SK-N-SH (cell line): ENCODE data around the gene DTNBP1. TPM values are rescaled to one million over a fixed set of nuclear protein-coding genes. Genes with fewer than 3 reads are reported as not detected.

Experiments used
- CTCF ChIA-PET: fragments of 300-600, 350-600 bp; formaldehyde crosslinking; extraction: SDS; loops from one replicate; lab custom pipeline; 2021; lab: Yijun Ruan, JAX
- POLR2A ChIA-PET: fragments of 350-600 bp; sonication (Branson Sonifier 250); formaldehyde crosslinking; extraction: SDS; loops from one replicate; lab custom pipeline; 2020; ENCODE audit warnings: antibody characterized with exemption, inconsistent platforms; lab: Yijun Ruan, JAX
- DNase-seq: peaks from one replicate; pipeline ENCODE4 v3.0.0; 2012
- H2AFZ ChIP-seq: fragments of 200-600 bp; sonication (generic); 2 replicates; pipeline ENCODE4 v1.8.1; 2016; ENCODE audit warnings: antibody characterized with exemption, mild to moderate bottlenecking, low read depth
- H3F3A ChIP-seq: fragments of 200-600 bp; sonication (generic); replicated peaks from 2 replicates; pipeline ENCODE3; 2016; ENCODE audit warnings: antibody characterized with exemption, mild to moderate bottlenecking; ENCODE audit not compliant: insufficient read depth
- H3K27ac ChIP-seq, 2 experiments: fragments of 200-500 bp in 1 of 2; fragments of 200-600 bp in 1 of 2; sonication (Bioruptor generic) in 1 of 2; sonication (generic), shearing (Covaris generic) in 1 of 2; 2 replicates each; pipeline versions ENCODE4 v1.5.1 to v1.6.1; 2014 to 2016; ENCODE audit warnings: low read depth in 2 of 2, inconsistent platforms in 1 of 2, low read length in 1 of 2, mild to moderate bottlenecking in 1 of 2, mixed read lengths in 1 of 2
- H3K27me3 ChIP-seq: fragments of 200-600 bp; sonication (generic), shearing (Covaris generic); 2 replicates; pipeline ENCODE4 v1.6.1; 2016; ENCODE audit warnings: mixed run types; ENCODE audit not compliant: insufficient read depth
- H3K36me3 ChIP-seq, 2 experiments: fragments of 200-500 bp in 1 of 2; fragments of 200-600 bp in 1 of 2; sonication (Bioruptor generic) in 1 of 2; sonication (generic) in 1 of 2; replicated peaks in 1 of 2; 2 replicates each; pipeline versions ENCODE3 to v1.5.1; 2014 to 2016; ENCODE audit warnings: low read length in 1 of 2, mild to moderate bottlenecking in 1 of 2; ENCODE audit not compliant: insufficient read depth in 2 of 2, control insufficient read depth in 1 of 2
- H3K4me1 ChIP-seq, 2 experiments: fragments of 200-500 bp in 1 of 2; fragments of 200-600 bp in 1 of 2; sonication (Bioruptor generic) in 1 of 2; sonication (generic), shearing (Covaris generic) in 1 of 2; 2 replicates each; pipeline versions ENCODE4 v1.5.1 to v1.6.1; 2014 to 2016; ENCODE audit warnings: low read depth in 1 of 2, low read length in 1 of 2, mixed run types in 1 of 2; ENCODE audit not compliant: insufficient read depth in 2 of 2, control insufficient read depth in 1 of 2
- H3K4me2 ChIP-seq: fragments of 200-600 bp; sonication (generic), shearing (Covaris generic); 2 replicates; pipeline ENCODE4 v1.6.1; 2017; ENCODE audit warnings: mixed run types
- H3K4me3 ChIP-seq, 2 experiments: fragments of 200-500 bp in 1 of 2; fragments of 200-600 bp in 1 of 2; sonication (Bioruptor generic) in 1 of 2; sonication (generic), shearing (Covaris generic) in 1 of 2; 2 replicates each; pipeline versions ENCODE4 v1.5.1 to v1.8.1; 2014 to 2016; ENCODE audit warnings: low read depth in 2 of 2, inconsistent platforms in 1 of 2, low read length in 1 of 2, mild to moderate bottlenecking in 1 of 2, mixed read lengths in 1 of 2, moderate library complexity in 1 of 2
- H3K79me2 ChIP-seq: fragments of 200-600 bp; sonication (generic); 2 replicates; pipeline ENCODE4 v1.8.1; 2017; ENCODE audit warnings: mild to moderate bottlenecking; ENCODE audit not compliant: insufficient read depth
- H3K9ac ChIP-seq: fragments of 200-600 bp; sonication (generic); 2 replicates; pipeline ENCODE4 v1.6.1; 2017; ENCODE audit warnings: mixed run types
- H3K9me2 ChIP-seq: fragments of 200-600 bp; sonication (generic); 2 replicates; pipeline ENCODE4 v1.6.1; 2017; ENCODE audit warnings: mixed run types
- H3K9me3 ChIP-seq: fragments of 200-600 bp; sonication (generic); 2 replicates; pipeline ENCODE4 v1.6.1; 2017; ENCODE audit warnings: mixed run types, mild to moderate bottlenecking, moderate library complexity
- H4K20me1 ChIP-seq: fragments of 200-600 bp; sonication (generic); 2 replicates; pipeline ENCODE4 v1.6.1; 2017; ENCODE audit warnings: mild to moderate bottlenecking, mixed run types; ENCODE audit not compliant: insufficient read depth
- EP300 ChIP-seq, 2 experiments: IDR thresholded peaks; 2 replicates each; pipeline versions ENCODE4 v1.4.0 to v1.6.1; 2012; ENCODE audit warnings: borderline replicate concordance in 1 of 2, low read depth in 1 of 2, low read length in 1 of 2
- GABPA ChIP-seq: IDR thresholded peaks from 2 replicates; pipeline ENCODE4 v1.4.0; 2012; ENCODE audit warnings: low read depth, mild to moderate bottlenecking
- GATA2 ChIP-seq: sonication (generic); formaldehyde crosslinking; IDR thresholded peaks from 2 replicates; pipeline ENCODE4 v1.5.0; 2020; ENCODE audit warnings: mild to moderate bottlenecking, missing genetic modification reagents
- MXI1 ChIP-seq: IDR thresholded peaks from 2 replicates; pipeline ENCODE4 v1.6.1; 2012; ENCODE audit warnings: mild to moderate bottlenecking, low read depth, low read length, improper control_type of control experiment
- NRF1 ChIP-seq: IDR thresholded peaks from 2 replicates; pipeline ENCODE4 v1.6.1; 2012; ENCODE audit warnings: low read depth, mild to moderate bottlenecking, low read length
- TAF1 ChIP-seq: IDR thresholded peaks from 2 replicates; pipeline ENCODE4 v1.6.1; 2012; ENCODE audit warnings: low read depth, mild to moderate bottlenecking, low read length, moderate library complexity, borderline replicate concordance
- WGBS: methylation state at CpG from one replicate; pipeline ENCODE4 v1.1.6; 2017; ENCODE audit warnings: low lambda C conversion rate; 5-methylcytosine and 5-hydroxymethylcytosine counted together
- polyA plus RNA-seq, 3 experiments: library from polyadenylated mRNA; depleted of rRNA; stranded (reverse); fragments of >200 nt; gene quantifications; 2 replicates each; pipeline ENCODE4 v1.2.3, GENCODE V29; 2012
- TF ChIP-seq, protein P1 (sequence below): fragments of 150-350 bp; IDR thresholded peaks from 2 replicates; pipeline ENCODE4 v1.6.1; 2017; ENCODE audit warnings: antibody characterized with exemption, low read length, low read depth, borderline replicate concordance
- TF ChIP-seq, protein P2 (sequence below): fragments of 200-600 bp; sonication (generic); IDR thresholded peaks from 2 replicates; pipeline ENCODE4 v1.6.1; 2017; ENCODE audit warnings: antibody characterized with exemption, mild to moderate bottlenecking, moderate library complexity
- TF ChIP-seq, protein P3 (sequence below): IDR thresholded peaks from 2 replicates; pipeline ENCODE4 v1.6.1; 2012; ENCODE audit warnings: mild to moderate bottlenecking, low read depth, low read length, moderate library complexity

The DTNBP1 gene
- polyA plus RNA-seq, 1 of the 3 experiments (the other 2 are of a cell fraction) = 19.7 TPM

DNA sequence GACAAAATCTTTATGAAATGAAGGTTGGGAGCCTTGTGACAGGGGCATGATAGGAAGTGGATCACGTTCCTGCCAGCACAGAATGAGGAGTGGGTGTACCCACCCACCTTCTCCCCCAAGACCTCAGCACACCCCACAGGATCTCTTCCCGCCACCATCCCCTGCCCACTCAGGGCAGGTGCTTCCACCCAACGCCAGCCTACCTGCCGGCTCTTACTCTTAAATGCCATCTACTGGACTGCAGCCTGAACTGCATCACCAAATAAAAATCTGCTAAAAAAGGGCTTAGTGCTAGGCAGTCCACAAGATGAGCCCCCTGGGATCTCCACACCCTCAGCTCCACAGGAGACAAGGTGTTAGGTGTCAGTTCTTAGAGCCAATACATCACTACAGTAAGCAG lies 20.6 kb downstream of the DTNBP1 start:
- Histone ChIP-seq H2AFZ (no peak overlapping the region), H3K79me2 (no peaks in the 10 kb centered on the region), H3K27me3 (no peaks in the 10 kb centered on the region), H3K4me1 (no peaks in the 10 kb centered on the region), H4K20me1 (no peaks in the 10 kb centered on the region), H3K27ac (no peak overlapping the region), H3K9ac (no peak overlapping the region), H3K4me3 (no peak overlapping the region), H3K36me3 (peaks cover 5 to 29% of the 10 kb centered on the region in 2 experiments), H3F3A (no peaks in the 10 kb centered on the region), H3K9me3 (no peaks in the 10 kb centered on the region), H3K9me2 (no peaks in the 10 kb centered on the region), H3K4me2 (no peak overlapping the region)
- DNase-seq = no peak
- WGBS = 88% methylated on average over 4 of the region's 4 CpGs
- TF ChIP-seq EP300 (IDR thresholded peaks at IDR 0.05; ENCODE audit: borderline replicate concordance in 1 of 2, low read depth in 1 of 2, low read length in 1 of 2) (no peak), NRF1 (no peak), MXI1 (no peak)
- TF ChIP-seq, protein P1, sequence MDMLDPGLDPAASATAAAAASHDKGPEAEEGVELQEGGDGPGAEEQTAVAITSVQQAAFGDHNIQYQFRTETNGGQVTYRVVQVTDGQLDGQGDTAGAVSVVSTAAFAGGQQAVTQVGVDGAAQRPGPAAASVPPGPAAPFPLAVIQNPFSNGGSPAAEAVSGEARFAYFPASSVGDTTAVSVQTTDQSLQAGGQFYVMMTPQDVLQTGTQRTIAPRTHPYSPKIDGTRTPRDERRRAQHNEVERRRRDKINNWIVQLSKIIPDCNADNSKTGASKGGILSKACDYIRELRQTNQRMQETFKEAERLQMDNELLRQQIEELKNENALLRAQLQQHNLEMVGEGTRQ = no peak
- ChIA-PET POLR2A (no interaction called here), CTCF (interaction anchor here (0.7 to 1.9 kb wide), 4 partner anchors 10 to 562 kb away, joined by 3 to 5 read pairs (median 3); no protein-coding TSS in a partner anchor)

DNA sequence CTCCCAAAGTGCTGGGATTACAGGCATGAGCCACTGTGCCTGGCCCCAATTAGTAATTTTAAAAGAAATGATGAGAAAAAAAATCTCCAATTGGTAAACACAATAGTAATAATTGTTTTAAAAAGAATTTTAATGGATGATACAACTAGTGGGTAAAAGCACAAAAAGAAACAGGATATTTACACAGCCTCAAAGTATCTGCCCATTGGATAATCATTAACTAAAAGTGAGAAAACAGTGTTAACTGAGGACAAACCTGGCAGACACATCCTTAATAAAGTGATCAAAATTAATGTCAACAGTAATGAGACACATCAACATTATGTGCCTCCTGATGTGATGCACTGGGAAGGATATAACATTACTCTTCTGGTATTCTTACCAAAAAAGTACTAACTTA lies 24.5 kb downstream of the DTNBP1 start:
- no peak for DNase-seq
- H3K27ac ChIP-seq = no peak overlapping the region
- no peak overlapping the region for H2AFZ ChIP-seq
- H3F3A ChIP-seq = no peaks in the 10 kb centered on the region
- H3K36me3 ChIP-seq = peaks cover 10 to 31% of the 10 kb centered on the region in 2 experiments
- TF ChIP-seq, protein P2, sequence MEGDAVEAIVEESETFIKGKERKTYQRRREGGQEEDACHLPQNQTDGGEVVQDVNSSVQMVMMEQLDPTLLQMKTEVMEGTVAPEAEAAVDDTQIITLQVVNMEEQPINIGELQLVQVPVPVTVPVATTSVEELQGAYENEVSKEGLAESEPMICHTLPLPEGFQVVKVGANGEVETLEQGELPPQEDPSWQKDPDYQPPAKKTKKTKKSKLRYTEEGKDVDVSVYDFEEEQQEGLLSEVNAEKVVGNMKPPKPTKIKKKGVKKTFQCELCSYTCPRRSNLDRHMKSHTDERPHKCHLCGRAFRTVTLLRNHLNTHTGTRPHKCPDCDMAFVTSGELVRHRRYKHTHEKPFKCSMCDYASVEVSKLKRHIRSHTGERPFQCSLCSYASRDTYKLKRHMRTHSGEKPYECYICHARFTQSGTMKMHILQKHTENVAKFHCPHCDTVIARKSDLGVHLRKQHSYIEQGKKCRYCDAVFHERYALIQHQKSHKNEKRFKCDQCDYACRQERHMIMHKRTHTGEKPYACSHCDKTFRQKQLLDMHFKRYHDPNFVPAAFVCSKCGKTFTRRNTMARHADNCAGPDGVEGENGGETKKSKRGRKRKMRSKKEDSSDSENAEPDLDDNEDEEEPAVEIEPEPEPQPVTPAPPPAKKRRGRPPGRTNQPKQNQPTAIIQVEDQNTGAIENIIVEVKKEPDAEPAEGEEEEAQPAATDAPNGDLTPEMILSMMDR = no peak
- TF ChIP-seq TAF1 (no peak), GATA2 (CRISPR knock-in tag) (no peak), GABPA (no peak)
- TF ChIP-seq, protein P3, sequence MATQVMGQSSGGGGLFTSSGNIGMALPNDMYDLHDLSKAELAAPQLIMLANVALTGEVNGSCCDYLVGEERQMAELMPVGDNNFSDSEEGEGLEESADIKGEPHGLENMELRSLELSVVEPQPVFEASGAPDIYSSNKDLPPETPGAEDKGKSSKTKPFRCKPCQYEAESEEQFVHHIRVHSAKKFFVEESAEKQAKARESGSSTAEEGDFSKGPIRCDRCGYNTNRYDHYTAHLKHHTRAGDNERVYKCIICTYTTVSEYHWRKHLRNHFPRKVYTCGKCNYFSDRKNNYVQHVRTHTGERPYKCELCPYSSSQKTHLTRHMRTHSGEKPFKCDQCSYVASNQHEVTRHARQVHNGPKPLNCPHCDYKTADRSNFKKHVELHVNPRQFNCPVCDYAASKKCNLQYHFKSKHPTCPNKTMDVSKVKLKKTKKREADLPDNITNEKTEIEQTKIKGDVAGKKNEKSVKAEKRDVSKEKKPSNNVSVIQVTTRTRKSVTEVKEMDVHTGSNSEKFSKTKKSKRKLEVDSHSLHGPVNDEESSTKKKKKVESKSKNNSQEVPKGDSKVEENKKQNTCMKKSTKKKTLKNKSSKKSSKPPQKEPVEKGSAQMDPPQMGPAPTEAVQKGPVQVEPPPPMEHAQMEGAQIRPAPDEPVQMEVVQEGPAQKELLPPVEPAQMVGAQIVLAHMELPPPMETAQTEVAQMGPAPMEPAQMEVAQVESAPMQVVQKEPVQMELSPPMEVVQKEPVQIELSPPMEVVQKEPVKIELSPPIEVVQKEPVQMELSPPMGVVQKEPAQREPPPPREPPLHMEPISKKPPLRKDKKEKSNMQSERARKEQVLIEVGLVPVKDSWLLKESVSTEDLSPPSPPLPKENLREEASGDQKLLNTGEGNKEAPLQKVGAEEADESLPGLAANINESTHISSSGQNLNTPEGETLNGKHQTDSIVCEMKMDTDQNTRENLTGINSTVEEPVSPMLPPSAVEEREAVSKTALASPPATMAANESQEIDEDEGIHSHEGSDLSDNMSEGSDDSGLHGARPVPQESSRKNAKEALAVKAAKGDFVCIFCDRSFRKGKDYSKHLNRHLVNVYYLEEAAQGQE = no peak
- TF ChIP-seq, all 33 proteins: peak for 0
- H3K9ac ChIP-seq = no peak overlapping the region
- CTCF ChIA-PET = no interaction called here
- 0 out of 2 replicates have a peak, but pooled peaks cover 6% of the 10 kb centered on the region for H3K9me2 ChIP-seq
- H3K4me3 ChIP-seq = no peak overlapping the region
- no peaks in the 10 kb centered on the region for H3K79me2 ChIP-seq
- no peaks in the 10 kb centered on the region for H3K27me3 ChIP-seq
- no peak overlapping the region for H3K4me2 ChIP-seq
- H4K20me1 ChIP-seq = no peaks in the 10 kb centered on the region
- no peaks in the 10 kb centered on the region for H3K9me3 ChIP-seq
- H3K4me1 ChIP-seq = no peaks in the 10 kb centered on the region
- POLR2A ChIA-PET = no interaction called here
